ENCODE results near the gene PLXDC1. TPM values are rescaled to one million over a fixed set of nuclear protein-coding genes. Genes with fewer than 3 reads are reported as not detected.

Gene PLXDC1
- total RNA-seq, 4 donors from 2014 or later = 3.3 to 45.1 (median 21.5) TPM

GRCh38 chr17:39094607-39095308, 56.7 kb downstream of the PLXDC1 start:
- Histone ChIP-seq H3K36me3 (no peaks in the 10 kb centered on the region), H3K4me1 (peaks cover 0 to 11% of the 10 kb centered on the region in 2 donors), H3K9me3 (no peaks in the 10 kb centered on the region), H3K4me3 (no peak overlapping the region), H3K27ac (peak overlapping the region; percentile 35 to 75), H3K27me3 (no peaks in the 10 kb centered on the region)
- intact Hi-C loops (cut with DNase I; ENCODE audit: low total_unique reads) = no loop called here
- DNase-seq = no peak
- TF ChIP-seq POLR2A (IDR thresholded peaks at IDR 0.05) (no peak), CTCF (IDR thresholded peaks at IDR 0.05) (no peak)

GRCh38 chr17:39092692-39093230, 58.7 kb downstream of the PLXDC1 start:
- no peaks in the 10 kb centered on the region for H3K27me3 ChIP-seq
- DNase-seq = no peak
- H3K9me3 ChIP-seq = no peaks in the 10 kb centered on the region
- no peaks in the 10 kb centered on the region for H3K36me3 ChIP-seq
- no peak for TF ChIP-seq CTCF (IDR thresholded peaks at IDR 0.05)
- TF ChIP-seq POLR2A (IDR thresholded peaks at IDR 0.05) = no peak
- H3K27ac ChIP-seq = no peak overlapping the region
- H3K4me1 ChIP-seq = peaks cover 0 to 6% of the 10 kb centered on the region in 2 donors
- intact Hi-C loops (cut with DNase I; ENCODE audit: low total_unique reads) = no loop called here
- H3K4me3 ChIP-seq = no peak overlapping the region

- H3K4me3 ChIP-seq = no peak overlapping the region
- no peak overlapping the region for H3K27ac ChIP-seq
- H3K4me1 ChIP-seq = peaks cover 0 to 6% of the 10 kb centered on the region in 2 donors
- H3K36me3 ChIP-seq = no peaks in the 10 kb centered on the region
- no peaks in the 10 kb centered on the region for H3K9me3 ChIP-seq
- H3K27me3 ChIP-seq = no peaks in the 10 kb centered on the region
- TF ChIP-seq CTCF (IDR thresholded peaks at IDR 0.05) = no peak
- no peak for TF ChIP-seq POLR2A (IDR thresholded peaks at IDR 0.05)
- intact Hi-C loops (cut with DNase I; ENCODE audit: low total_unique reads) = no loop called here
- no peak for DNase-seq
Observed at GRCh38 chr17:39090908-39091665, 60.4 kb downstream of the PLXDC1 start.

GRCh38 chr17:39090400-39090799, 61.0 kb downstream of the PLXDC1 start:
- no peak overlapping the region for H3K27ac ChIP-seq
- TF ChIP-seq POLR2A (IDR thresholded peaks at IDR 0.05) (no peak), CTCF (IDR thresholded peaks at IDR 0.05) (no peak)
- H3K27me3 ChIP-seq = no peaks in the 10 kb centered on the region
- peaks cover 0 to under 1% of the 10 kb centered on the region in 2 donors for H3K4me1 ChIP-seq
- DNase-seq = no peak
- H3K36me3 ChIP-seq = no peaks in the 10 kb centered on the region
- intact Hi-C loops (cut with DNase I; ENCODE audit: low total_unique reads) = no loop called here
- H3K9me3 ChIP-seq = no peaks in the 10 kb centered on the region
- no peak overlapping the region for H3K4me3 ChIP-seq

GRCh38 chr17:39084558-39084957, 66.9 kb downstream of the PLXDC1 start:
- H3K27me3 ChIP-seq = no peaks in the 10 kb centered on the region
- TF ChIP-seq CTCF (IDR thresholded peaks at IDR 0.05) = no peak
- TF ChIP-seq POLR2A (IDR thresholded peaks at IDR 0.05) = no peak
- DNase-seq = no peak
- peak overlapping the region in 1 of 2 donors; percentile 82 for H3K27ac ChIP-seq
- intact Hi-C loops (cut with DNase I; ENCODE audit: low total_unique reads) = no loop called here
- H3K36me3 ChIP-seq = no peaks in the 10 kb centered on the region
- no peaks in the 10 kb centered on the region for H3K9me3 ChIP-seq
- no peak overlapping the region for H3K4me3 ChIP-seq
- H3K4me1 ChIP-seq = no peaks in the 10 kb centered on the region

Measured in uterus (tissue), 4 donors.